ENCODE measurements around the gene CDH8. TPM values are rescaled to one million over a fixed set of nuclear protein-coding genes. Genes with fewer than 3 reads are reported as not detected.

The CDH8 gene
- total RNA-seq, 1 experiment from 2014 or later, result 2.5 TPM

DNA sequence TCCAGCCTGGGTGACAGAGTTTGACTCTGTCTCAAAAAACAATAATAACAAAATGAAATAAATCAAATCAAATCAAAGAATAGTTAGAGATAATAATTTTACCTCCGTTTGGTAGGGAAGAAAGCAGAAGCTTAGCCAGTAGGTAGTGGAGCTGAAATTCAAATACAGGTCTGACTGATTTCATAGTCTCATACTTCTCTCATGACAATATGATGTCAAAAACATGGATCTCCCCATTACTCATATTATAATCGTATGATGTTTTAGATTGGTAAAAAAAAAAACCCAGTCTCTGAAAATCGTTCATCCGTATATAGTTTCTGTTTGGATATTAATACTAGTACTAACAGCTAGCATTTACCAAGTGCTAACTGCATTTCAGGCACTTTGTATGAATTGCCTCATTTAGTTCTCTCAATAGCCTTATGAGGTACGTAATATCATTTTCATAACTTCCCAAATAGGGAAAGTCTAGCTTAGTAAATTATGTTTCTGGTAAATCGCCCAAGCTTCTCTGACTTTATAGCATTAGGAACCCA lies 48.7 kb downstream of the CDH8 start:
- Histone ChIP-seq H3K27me3 (ENCODE audit: insufficient read depth, low read length) (no peaks in the 10 kb centered on the region), H3K27ac (ENCODE audit: low read depth, low read length) (no peak overlapping the region), H3K9ac (ENCODE audit: low read length) (no peak overlapping the region), H3K4me1 (ENCODE audit: control insufficient read depth in 1 of 2, insufficient read depth in 2 of 2, low read length in 2 of 2) (no peaks in the 10 kb centered on the region), H3K4me2 (ENCODE audit: low read length) (no peak overlapping the region), H3K79me2 (ENCODE audit: insufficient read depth, low read length) (no peaks in the 10 kb centered on the region), H3K36me3 (ENCODE audit: control insufficient read depth in 1 of 2, insufficient read depth in 2 of 2, low read length in 2 of 2) (no peaks in the 10 kb centered on the region), H2AFZ (ENCODE audit: low read depth, low read length, poor library complexity, severe bottlenecking) (no peak overlapping the region), H4K20me1 (ENCODE audit: insufficient read depth) (no peaks in the 10 kb centered on the region), H3K4me3 (replicated peaks in 1 of 2; ENCODE audit: low read depth in 1 of 2, low read length in 2 of 2) (no peak overlapping the region), H3K9me3 (ENCODE audit: control insufficient read depth in 1 of 2, insufficient read depth in 1 of 2, low read depth in 1 of 2, low read length in 2 of 2) (peaks cover 4 to 15% of the 10 kb centered on the region in 2 experiments; a peak in 3 of 4 replicates), H3K9me2 (ENCODE audit: insufficient read depth) (no peaks in the 10 kb centered on the region)
- ChIA-PET RAD21 (ENCODE audit: low non-redundant PET in 1 of 2, low total read pairs in 2 of 2, uncharacterized antibody in 2 of 2, unreplicated experiment in 2 of 2) (no interaction called here), POLR2A (no interaction called here), CTCF (no interaction called here)
- BruUV-seq (replicated peaks), result no TSS peak
- intact Hi-C loops (cut with micrococcal nuclease), result no loop called here
- no peak for DNase-seq (ENCODE audit: low read depth, low spot score)
- no peak for TF ChIP-seq SP1 (IDR thresholded peaks at IDR 0.05; ENCODE audit: low read depth)
- TF ChIP-seq EZH2phosphoT487 (IDR thresholded peaks at IDR 0.05; ENCODE audit: borderline replicate concordance), result no peak
- TF ChIP-seq ELF1 (IDR thresholded peaks at IDR 0.05; ENCODE audit: borderline replicate concordance, low read depth), result no peak
- TF ChIP-seq, protein P1, sequence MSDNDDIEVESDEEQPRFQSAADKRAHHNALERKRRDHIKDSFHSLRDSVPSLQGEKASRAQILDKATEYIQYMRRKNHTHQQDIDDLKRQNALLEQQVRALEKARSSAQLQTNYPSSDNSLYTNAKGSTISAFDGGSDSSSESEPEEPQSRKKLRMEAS (IDR thresholded peaks at IDR 0.05), result no peak
- TF ChIP-seq ZFX (IDR thresholded peaks at IDR 0.05), result no peak
- TF ChIP-seq FOSL1 (IDR thresholded peaks at IDR 0.05; ENCODE audit: low read depth), result no peak
- TF ChIP-seq POLR2A (IDR thresholded peaks at IDR 0.05; ENCODE audit: borderline replicate concordance, extremely low read depth, insufficient read depth, insufficient read length), result no peak
- no peak for TF ChIP-seq CEBPB (IDR thresholded peaks at IDR 0.05; ENCODE audit: low read depth)
- no peak for TF ChIP-seq CBX3 (IDR thresholded peaks at IDR 0.05; ENCODE audit: low read depth)
- TF ChIP-seq SRF (IDR thresholded peaks at IDR 0.05; ENCODE audit: low read depth), result no peak
- TF ChIP-seq, protein P2, sequence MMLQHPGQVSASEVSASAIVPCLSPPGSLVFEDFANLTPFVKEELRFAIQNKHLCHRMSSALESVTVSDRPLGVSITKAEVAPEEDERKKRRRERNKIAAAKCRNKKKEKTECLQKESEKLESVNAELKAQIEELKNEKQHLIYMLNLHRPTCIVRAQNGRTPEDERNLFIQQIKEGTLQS (IDR thresholded peaks at IDR 0.05), result no peak
- TF ChIP-seq, protein P3, sequence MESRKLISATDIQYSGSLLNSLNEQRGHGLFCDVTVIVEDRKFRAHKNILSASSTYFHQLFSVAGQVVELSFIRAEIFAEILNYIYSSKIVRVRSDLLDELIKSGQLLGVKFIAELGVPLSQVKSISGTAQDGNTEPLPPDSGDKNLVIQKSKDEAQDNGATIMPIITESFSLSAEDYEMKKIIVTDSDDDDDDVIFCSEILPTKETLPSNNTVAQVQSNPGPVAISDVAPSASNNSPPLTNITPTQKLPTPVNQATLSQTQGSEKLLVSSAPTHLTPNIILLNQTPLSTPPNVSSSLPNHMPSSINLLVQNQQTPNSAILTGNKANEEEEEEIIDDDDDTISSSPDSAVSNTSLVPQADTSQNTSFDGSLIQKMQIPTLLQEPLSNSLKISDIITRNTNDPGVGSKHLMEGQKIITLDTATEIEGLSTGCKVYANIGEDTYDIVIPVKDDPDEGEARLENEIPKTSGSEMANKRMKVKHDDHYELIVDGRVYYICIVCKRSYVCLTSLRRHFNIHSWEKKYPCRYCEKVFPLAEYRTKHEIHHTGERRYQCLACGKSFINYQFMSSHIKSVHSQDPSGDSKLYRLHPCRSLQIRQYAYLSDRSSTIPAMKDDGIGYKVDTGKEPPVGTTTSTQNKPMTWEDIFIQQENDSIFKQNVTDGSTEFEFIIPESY (IDR thresholded peaks at IDR 0.05; ENCODE audit: extremely low read depth, insufficient replicate concordance, low read length), result no peak
- no peak for TF ChIP-seq SIN3A (IDR thresholded peaks at IDR 0.05; ENCODE audit: low read depth)
- no peak for TF ChIP-seq JUND (IDR thresholded peaks at IDR 0.05)
- ATAC-seq, result no peak
